Measurements from ENCODE around the gene MRPL11.

DNA sequence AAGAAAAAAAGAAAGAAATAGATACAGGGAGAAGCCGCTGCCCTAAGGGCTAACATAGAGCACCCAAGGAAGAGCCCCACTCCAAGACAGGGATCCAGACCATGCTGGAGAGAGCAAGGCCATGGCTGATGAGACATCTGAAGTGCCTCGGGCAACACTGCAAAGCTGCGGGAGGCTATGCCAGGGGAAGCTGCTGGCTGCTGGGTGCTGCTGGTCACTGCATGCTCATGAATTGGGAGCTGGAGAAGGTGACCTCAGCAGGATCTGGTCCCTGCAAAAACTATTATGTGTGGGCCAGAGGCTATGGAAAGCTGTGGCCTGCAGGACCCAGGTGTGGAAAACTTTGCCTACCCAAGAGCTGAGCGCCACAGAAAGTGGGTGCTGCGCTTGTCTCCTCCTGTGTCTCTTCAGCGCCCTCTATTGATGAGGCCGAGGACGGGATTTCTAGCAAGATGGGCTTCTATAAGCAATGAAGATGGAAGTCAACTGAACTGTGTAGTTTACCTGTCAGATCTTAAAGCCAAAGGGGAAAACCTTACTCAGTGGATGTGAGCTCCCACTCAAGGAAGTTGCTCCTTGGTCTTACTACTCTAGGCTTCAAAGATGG lies 49.8 kb downstream of the MRPL11 start:
- TF ChIP-seq, protein P1, sequence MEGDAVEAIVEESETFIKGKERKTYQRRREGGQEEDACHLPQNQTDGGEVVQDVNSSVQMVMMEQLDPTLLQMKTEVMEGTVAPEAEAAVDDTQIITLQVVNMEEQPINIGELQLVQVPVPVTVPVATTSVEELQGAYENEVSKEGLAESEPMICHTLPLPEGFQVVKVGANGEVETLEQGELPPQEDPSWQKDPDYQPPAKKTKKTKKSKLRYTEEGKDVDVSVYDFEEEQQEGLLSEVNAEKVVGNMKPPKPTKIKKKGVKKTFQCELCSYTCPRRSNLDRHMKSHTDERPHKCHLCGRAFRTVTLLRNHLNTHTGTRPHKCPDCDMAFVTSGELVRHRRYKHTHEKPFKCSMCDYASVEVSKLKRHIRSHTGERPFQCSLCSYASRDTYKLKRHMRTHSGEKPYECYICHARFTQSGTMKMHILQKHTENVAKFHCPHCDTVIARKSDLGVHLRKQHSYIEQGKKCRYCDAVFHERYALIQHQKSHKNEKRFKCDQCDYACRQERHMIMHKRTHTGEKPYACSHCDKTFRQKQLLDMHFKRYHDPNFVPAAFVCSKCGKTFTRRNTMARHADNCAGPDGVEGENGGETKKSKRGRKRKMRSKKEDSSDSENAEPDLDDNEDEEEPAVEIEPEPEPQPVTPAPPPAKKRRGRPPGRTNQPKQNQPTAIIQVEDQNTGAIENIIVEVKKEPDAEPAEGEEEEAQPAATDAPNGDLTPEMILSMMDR (conservative IDR thresholded peaks at IDR 0.05; ENCODE audit: low read depth, low read length): peak; percentile 96
- TF ChIP-seq EZH2 (IDR thresholded peaks at IDR 0.05; ENCODE audit: borderline replicate concordance, low read depth, low read length, poor library complexity, severe bottlenecking): no peak
